HG03135 (cell line): ENCODE data around the gene ZBTB7A.

Experiments used
- ATAC-seq: cut with Tn5 transposase; IDR thresholded peaks from one replicate; pipeline ENCODE4 v1.9.1; 2021; ENCODE audit warnings: mild to moderate bottlenecking, moderate library complexity; ENCODE audit not compliant: unreplicated experiment

Gene ZBTB7A

GRCh38 chr19:4038661-4039423, 27.9 kb downstream of the ZBTB7A start:
- ATAC-seq, result no peak

- no peak for ATAC-seq
Observed at GRCh38 chr19:4038057-4038456, 28.6 kb downstream of the ZBTB7A start.

GRCh38 chr19:4037301-4037949, 29.3 kb downstream of the ZBTB7A start:
- ATAC-seq, result no peak

- no peak for ATAC-seq
Observed at GRCh38 chr19:4036576-4037300, 30.0 kb downstream of the ZBTB7A start.

- no peak for ATAC-seq
Observed at GRCh38 chr19:4035582-4035981, 31.1 kb downstream of the ZBTB7A start.

- ATAC-seq, result no peak
Observed at GRCh38 chr19:4035018-4035566, 31.6 kb downstream of the ZBTB7A start.

- no peak for ATAC-seq
Observed at GRCh38 chr19:4034048-4035017, 32.4 kb downstream of the ZBTB7A start.

- ATAC-seq, result no peak
Observed at GRCh38 chr19:4033028-4033956, 33.4 kb downstream of the ZBTB7A start.

GRCh38 chr19:4032436-4032835, 34.3 kb downstream of the ZBTB7A start:
- no peak for ATAC-seq

- no peak for ATAC-seq
Observed at GRCh38 chr19:4031420-4031819, 35.3 kb downstream of the ZBTB7A start.

- no peak for ATAC-seq
Observed at GRCh38 chr19:4030981-4031380, 35.7 kb downstream of the ZBTB7A start.

- ATAC-seq, result no peak
Observed at GRCh38 chr19:4030552-4030951, 36.1 kb downstream of the ZBTB7A start.

- ATAC-seq, result no peak
Observed at GRCh38 chr19:4029247-4029614, 37.5 kb downstream of the ZBTB7A start.

- ATAC-seq, result no peak
Observed at GRCh38 chr19:4028334-4029246, 38.1 kb downstream of the ZBTB7A start.

GRCh38 chr19:4027146-4027545, 39.6 kb downstream of the ZBTB7A start:
- no peak for ATAC-seq

- no peak for ATAC-seq
Observed at GRCh38 chr19:4025317-4025716, 41.4 kb downstream of the ZBTB7A start.

- ATAC-seq, result no peak
Observed at GRCh38 chr19:4023600-4024398, 42.9 kb downstream of the ZBTB7A start.

GRCh38 chr19:4019578-4019977, 47.1 kb downstream of the ZBTB7A start:
- no peak for ATAC-seq
